Smooth muscle cell (in vitro differentiated cells): ENCODE measurements around the gene WDR45B. TPM values are rescaled to one million over a fixed set of nuclear protein-coding genes. Genes with fewer than 3 reads are reported as not detected.

Experiments used
- DNase-seq: peaks from one replicate; lab custom pipeline; 2025; ENCODE audit not compliant: unreplicated experiment; lab: John Stamatoyannopoulos, UW
- H2AFZ ChIP-seq: fragments of 200-600 bp; sonication (generic); 2 replicates; pipeline ENCODE4 v1.6.0; 2016; ENCODE audit warnings: antibody characterized with exemption, low read depth, mild to moderate bottlenecking
- H3F3A ChIP-seq: fragments of 200-600 bp; sonication (generic); 2 replicates; pipeline ENCODE4 v1.6.0; 2017; ENCODE audit warnings: antibody characterized with exemption, low read depth
- H3K27ac ChIP-seq: fragments of 200-600 bp; sonication (generic); 2 replicates; pipeline ENCODE4 v1.5.1; 2016; ENCODE audit warnings: low read depth, mild to moderate bottlenecking
- H3K27me3 ChIP-seq: fragments of 200-600 bp; sonication (generic); 2 replicates; pipeline ENCODE4 v1.6.1; 2016; ENCODE audit warnings: low read depth, mild to moderate bottlenecking
- H3K36me3 ChIP-seq: fragments of 200-600 bp; sonication (generic); 2 replicates; pipeline ENCODE4 v1.5.1; 2016; ENCODE audit warnings: low read depth
- H3K4me1 ChIP-seq: fragments of 200-600 bp; sonication (generic); 2 replicates; pipeline ENCODE4 v1.5.1; 2016; ENCODE audit warnings: low read depth
- H3K4me2 ChIP-seq: fragments of 200-600 bp; sonication (generic); 2 replicates; pipeline ENCODE4 v1.6.0; 2016; ENCODE audit warnings: mild to moderate bottlenecking
- H3K4me3 ChIP-seq: fragments of 200-600 bp; sonication (generic); 2 replicates; pipeline ENCODE4 v1.5.1; 2016; ENCODE audit warnings: mild to moderate bottlenecking
- H3K79me2 ChIP-seq: fragments of 200-600 bp; sonication (generic); 2 replicates; pipeline ENCODE4 v1.6.0; 2016; ENCODE audit warnings: low read depth, mild to moderate bottlenecking
- H3K9ac ChIP-seq: fragments of 200-600 bp; sonication (generic); 2 replicates; pipeline ENCODE4 v1.6.0; 2016; ENCODE audit warnings: low read depth
- H3K9me3 ChIP-seq: fragments of 200-600 bp; sonication (generic); replicated peaks from 2 replicates; pipeline ENCODE4 v1.5.1; 2016; ENCODE audit warnings: low read depth
- H4K20me1 ChIP-seq: fragments of 200-600 bp; sonication (generic); 2 replicates; pipeline ENCODE4 v1.6.0; 2016; ENCODE audit warnings: low read depth
- CTCF ChIP-seq: fragments of 200-600 bp; sonication (generic); IDR thresholded peaks from 2 replicates; pipeline ENCODE4 v1.5.1; 2017; ENCODE audit warnings: borderline replicate concordance, mild to moderate bottlenecking, antibody characterized with exemption; ENCODE audit not compliant: insufficient read depth, poor library complexity, severe bottlenecking
- WGBS: methylation state at CpG from one replicate; pipeline ENCODE4 v1.1.7; 2016; ENCODE audit warnings: low lambda C conversion rate; 5-methylcytosine and 5-hydroxymethylcytosine counted together
- polyA plus RNA-seq: library from polyadenylated mRNA; unstranded; fragments of >200 nt; fragmentation: Nextera tagmentation; extraction: Ambion mirVana; gene quantifications from 2 replicates; pipeline ENCODE4 v1.2.1, GENCODE V29; 2016
- total RNA-seq: library from RNA; depleted of rRNA; stranded (reverse); fragments of >200 nt; gene quantifications from 2 replicates; pipeline ENCODE4 v1.2.3, GENCODE V29; 2014

The WDR45B gene
- total and polyA plus RNA-seq, 2 experiments from 2014 or later = 73.0 to 94.6 TPM

- no peaks in the 10 kb centered on the region for H3K9me3 ChIP-seq
- no peaks in the 10 kb centered on the region for H3K4me1 ChIP-seq
- no peak overlapping the region for H3K4me3 ChIP-seq
- no peak overlapping the region for H3K4me2 ChIP-seq
- H3K9ac ChIP-seq = no peak overlapping the region
- TF ChIP-seq CTCF = no peak
- no peak overlapping the region for H2AFZ ChIP-seq
- H3K36me3 ChIP-seq = no peaks in the 10 kb centered on the region
- H3F3A ChIP-seq = no peaks in the 10 kb centered on the region
- H3K27ac ChIP-seq = no peak overlapping the region
- no peaks in the 10 kb centered on the region for H3K79me2 ChIP-seq
- no peaks in the 10 kb centered on the region for H3K27me3 ChIP-seq
- no peaks in the 10 kb centered on the region for H4K20me1 ChIP-seq
- no peak for DNase-seq
- WGBS = 97% methylated on average over 23 of the region's 23 CpGs
Measured at GRCh38 chr17:82658331-82658730, 10.1 kb upstream of the WDR45B start.

DNA sequence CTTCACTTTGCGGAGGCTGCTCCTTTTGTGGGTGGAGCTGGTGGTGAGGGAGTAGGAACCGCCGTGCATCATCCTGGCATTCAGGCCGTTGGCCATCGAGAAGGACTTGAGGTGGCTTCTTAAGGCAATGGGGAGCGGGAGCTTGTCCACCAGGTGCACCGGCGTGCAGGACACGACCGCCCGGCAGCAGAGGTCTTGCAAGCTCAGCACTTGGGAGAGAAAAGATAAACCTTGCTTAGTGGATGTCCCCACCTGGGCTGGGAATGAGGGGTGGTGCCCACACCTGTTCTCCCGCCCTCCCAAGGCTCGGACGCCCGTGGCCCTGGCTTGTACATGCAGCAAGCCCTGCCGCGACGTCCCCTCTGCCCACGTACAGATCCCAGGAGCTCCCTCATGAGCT, 9.7 kb upstream of the WDR45B start:
- Histone ChIP-seq H3K79me2 (no peaks in the 10 kb centered on the region), H3K4me1 (no peaks in the 10 kb centered on the region), H3K9me3 (no peaks in the 10 kb centered on the region), H3K4me3 (no peak overlapping the region), H3K27ac (no peak overlapping the region), H3F3A (no peaks in the 10 kb centered on the region), H4K20me1 (no peaks in the 10 kb centered on the region), H3K4me2 (no peak overlapping the region), H3K9ac (no peak overlapping the region), H2AFZ (no peak overlapping the region), H3K36me3 (no peaks in the 10 kb centered on the region), H3K27me3 (no peaks in the 10 kb centered on the region)
- DNase-seq = no peak
- TF ChIP-seq CTCF = no peak
- WGBS = 96% methylated on average over 19 of the region's 19 CpGs

DNA sequence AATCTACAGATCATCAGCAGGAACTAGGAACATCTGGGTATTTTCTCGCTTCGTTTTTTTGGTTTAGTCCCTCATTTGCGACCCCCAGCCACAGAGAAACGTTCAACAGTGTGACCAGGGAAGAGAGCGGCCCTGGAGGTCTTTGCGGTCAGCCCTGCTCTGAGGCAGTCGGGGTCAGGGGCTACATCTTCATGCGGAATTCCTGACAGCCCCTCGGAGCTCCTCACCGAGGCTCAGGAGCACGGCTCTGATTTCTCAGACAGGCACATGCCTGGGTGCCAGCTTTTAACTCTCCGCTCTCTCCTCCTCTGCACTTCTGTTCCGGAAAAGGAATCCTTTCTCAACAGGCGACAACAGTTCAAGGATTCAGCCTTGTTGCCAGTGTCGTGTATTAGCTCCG, 8.0 kb upstream of the WDR45B start:
- H3K4me3 ChIP-seq = no peak overlapping the region
- no peak overlapping the region for H2AFZ ChIP-seq
- no peaks in the 10 kb centered on the region for H3K27me3 ChIP-seq
- no peak overlapping the region for H3K4me2 ChIP-seq
- H4K20me1 ChIP-seq = no peaks in the 10 kb centered on the region
- H3K4me1 ChIP-seq = no peaks in the 10 kb centered on the region
- no peak overlapping the region for H3K27ac ChIP-seq
- no peaks in the 10 kb centered on the region for H3F3A ChIP-seq
- no peaks in the 10 kb centered on the region for H3K79me2 ChIP-seq
- 93% methylated on average over 16 of the region's 16 CpGs for WGBS
- TF ChIP-seq CTCF = no peak
- H3K9ac ChIP-seq = no peak overlapping the region
- H3K36me3 ChIP-seq = no peaks in the 10 kb centered on the region
- DNase-seq = no peak
- H3K9me3 ChIP-seq = no peaks in the 10 kb centered on the region

DNA sequence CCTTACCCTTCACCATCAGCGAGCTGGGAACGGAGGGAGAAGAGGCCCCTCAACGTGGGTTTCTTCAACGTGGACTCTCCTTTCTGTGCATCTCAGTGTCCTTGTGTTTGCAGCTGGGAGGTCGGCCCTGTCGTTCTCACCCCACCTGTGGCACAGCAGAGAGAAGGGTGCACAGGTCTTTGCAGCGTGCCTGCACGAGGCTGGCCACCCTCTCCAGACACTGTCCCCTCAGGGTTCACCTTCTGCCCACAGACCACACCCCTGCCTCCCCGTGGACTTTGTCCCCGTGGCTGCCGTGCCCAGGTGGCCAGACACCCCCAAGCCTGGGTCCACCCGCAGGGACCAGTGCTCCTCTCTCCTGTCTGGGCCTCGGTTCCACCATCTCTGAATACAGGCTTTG, 7.3 kb upstream of the WDR45B start:
- DNase-seq = no peak
- H3K9me3 ChIP-seq = no peaks in the 10 kb centered on the region
- H2AFZ ChIP-seq = no peak overlapping the region
- H3K27ac ChIP-seq = no peak overlapping the region
- no peak overlapping the region for H3K4me3 ChIP-seq
- no peak overlapping the region for H3K4me2 ChIP-seq
- H3K36me3 ChIP-seq = no peaks in the 10 kb centered on the region
- H4K20me1 ChIP-seq = no peaks in the 10 kb centered on the region
- H3K9ac ChIP-seq = no peak overlapping the region
- no peaks in the 10 kb centered on the region for H3K27me3 ChIP-seq
- WGBS = 89% methylated on average over 13 of the region's 13 CpGs
- no peaks in the 10 kb centered on the region for H3F3A ChIP-seq
- no peaks in the 10 kb centered on the region for H3K79me2 ChIP-seq
- no peak for TF ChIP-seq CTCF
- no peaks in the 10 kb centered on the region for H3K4me1 ChIP-seq
